ENCODE results near the gene SAP25.
"Not testable (repeated sequence)": the region's sequence is repeated elsewhere in the genome, so short reads cannot be mapped to it uniquely, and the experiment has no call there.

Gene SAP25

DNA sequence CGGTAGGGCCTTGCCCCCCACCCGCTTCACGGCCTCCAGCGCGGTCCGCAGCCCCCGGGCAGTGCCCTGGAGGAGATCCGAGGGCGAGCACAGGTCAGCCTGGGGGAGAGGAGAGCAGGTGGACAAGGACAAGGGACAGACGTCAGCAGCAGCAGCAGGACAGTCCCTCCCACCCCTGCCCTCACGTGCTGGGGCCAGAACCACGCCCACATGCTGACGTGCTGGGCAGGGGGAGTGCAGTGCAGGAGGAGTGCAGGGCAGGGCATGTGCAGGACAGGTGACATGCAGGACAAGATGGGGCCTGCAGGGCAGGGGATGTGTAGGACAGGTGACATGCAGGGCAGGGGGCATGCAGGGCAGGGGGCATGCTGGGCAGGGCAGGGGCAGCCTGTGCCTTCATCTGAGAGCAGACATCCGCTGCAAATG, 1.5 kb upstream of the SAP25 start:
- no peak for DNase-seq

GRCh38 chr7:100574362-100575205, 884 bp upstream of the SAP25 start:
- no peak for DNase-seq

GRCh38 chr7:100572949-100573675, 588 bp downstream of the SAP25 start:
- no peak for DNase-seq

DNA sequence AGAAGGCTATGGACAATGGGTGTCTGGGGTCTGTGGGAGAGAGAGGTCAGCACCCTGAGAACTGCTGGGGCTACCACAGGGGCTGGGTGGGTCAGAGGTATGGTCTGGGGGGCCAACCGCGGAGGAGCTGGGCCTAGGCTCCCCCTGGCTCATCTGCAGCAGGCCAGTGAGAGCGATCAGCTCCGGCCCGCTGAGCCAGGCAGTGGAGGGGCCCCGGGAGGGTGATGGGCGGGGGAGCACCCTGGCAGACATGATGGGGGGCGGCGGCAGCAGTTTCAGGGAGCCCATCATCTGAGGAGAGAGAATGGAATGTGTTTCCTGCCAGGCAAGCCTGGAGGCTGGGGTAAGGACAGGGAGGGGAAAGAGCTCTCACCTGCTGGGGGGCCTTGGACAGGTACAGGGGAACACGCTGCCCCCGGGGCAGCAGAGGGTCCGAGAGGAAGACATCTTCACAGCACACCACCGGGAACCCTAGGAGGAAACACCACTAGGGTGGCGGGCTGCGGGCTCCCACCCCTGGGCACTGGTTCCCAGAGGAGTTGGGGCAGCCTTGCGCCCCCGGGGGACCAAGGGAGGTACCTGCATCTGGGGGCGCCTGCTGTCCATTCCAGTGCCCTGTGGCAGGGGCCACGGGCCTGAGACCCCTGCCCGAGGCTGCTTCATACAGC, 1.3 kb downstream of the SAP25 start:
- no peak for DNase-seq

GRCh38 chr7:100571829-100572116, 1.9 kb downstream of the SAP25 start:
- DNase-seq, result no peak

DNA sequence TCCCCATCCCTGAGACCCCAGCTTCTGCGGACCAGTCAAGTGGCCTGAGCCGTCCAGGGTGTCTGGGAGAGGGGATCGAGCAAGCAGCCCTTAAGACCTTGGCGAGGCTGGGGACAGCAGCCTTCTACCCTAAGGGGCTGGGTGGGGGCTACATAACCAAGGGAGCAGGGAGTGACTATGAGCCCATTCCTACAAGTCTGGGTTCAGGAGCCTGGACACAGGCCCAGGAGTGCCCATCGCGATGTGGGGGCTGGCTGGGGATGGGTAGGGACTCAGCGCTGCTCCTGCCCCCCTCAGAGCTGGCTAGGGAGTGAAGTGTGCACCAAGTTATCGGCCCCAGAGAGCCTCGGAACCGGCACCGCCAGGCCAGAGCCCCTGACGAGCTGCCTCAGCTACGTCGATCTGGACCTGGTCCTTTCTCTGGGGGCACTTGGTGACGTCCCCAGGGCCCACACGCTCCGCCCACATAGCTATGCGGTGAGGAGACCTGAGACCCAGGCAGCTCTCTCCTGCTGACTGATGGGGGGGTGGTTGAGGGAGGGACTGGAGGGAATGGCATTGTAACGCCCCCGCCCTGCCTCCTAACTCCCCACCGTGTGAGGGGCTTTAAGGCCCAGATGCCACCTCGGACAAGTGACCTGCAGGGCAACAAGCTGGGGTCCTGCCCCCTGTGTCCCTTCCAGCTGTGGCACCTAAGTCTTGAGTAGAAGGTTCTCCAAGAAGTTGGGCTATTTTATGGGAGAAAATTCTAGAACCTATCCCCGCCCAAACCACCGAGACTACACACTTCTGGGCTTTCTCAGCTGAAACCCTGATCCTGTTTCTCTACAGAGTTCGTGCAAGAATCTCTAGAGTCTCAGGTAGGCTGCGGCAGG, 2.5 kb downstream of the SAP25 start:
- DNase-seq, result no peak

- DNase-seq, result peak; percentile 47
Observed at GRCh38 chr7:100568896-100569844, 4.5 kb downstream of the SAP25 start.

DNA sequence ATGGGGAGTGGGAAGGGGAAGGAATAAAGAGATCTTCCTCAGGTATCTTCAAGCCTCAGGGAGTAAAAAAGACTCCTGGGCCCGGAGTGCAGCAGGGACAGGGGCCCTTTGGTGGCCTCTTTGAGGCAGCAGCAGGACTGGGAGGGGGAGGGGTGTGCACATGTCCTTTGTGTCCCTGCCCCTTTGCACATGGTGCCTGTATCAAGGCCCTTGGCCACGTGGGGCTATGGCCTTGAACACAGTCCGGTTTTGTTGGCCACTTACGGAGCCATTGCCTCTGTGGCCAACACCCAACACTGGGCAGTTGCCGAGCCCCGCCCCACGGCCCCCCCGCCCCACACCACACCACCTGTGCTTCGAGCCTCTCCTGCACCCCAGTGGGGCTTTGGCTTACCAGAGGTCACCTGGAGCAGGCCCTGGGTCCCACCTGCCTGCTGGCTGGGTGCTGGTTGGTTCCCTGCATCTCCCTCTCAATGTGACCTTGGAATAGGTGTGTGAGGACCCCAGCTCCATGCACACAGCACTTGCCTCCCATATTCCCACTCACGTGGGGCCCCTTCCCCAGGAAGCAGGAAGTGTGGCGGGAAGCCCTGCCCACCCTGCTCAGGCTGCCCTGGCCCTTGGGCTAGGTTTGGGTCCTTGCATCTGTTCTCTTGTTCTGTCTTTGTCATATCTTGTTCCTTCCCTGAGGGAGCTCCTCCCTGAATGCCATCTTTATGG, 5.4 kb downstream of the SAP25 start:
- DNase-seq, result no peak

- no peak for DNase-seq
Observed at GRCh38 chr7:100567751-100568175, 5.9 kb downstream of the SAP25 start.

GRCh38 chr7:100567031-100567730, 6.5 kb downstream of the SAP25 start:
- DNase-seq, result no peak

GRCh38 chr7:100566018-100566531, 7.6 kb downstream of the SAP25 start:
- no peak for DNase-seq

- no peak for DNase-seq
Observed at GRCh38 chr7:100565133-100565571, 8.5 kb downstream of the SAP25 start.

GRCh38 chr7:100564405-100564804, 9.3 kb downstream of the SAP25 start:
- not testable (repeated sequence) for DNase-seq

DNA sequence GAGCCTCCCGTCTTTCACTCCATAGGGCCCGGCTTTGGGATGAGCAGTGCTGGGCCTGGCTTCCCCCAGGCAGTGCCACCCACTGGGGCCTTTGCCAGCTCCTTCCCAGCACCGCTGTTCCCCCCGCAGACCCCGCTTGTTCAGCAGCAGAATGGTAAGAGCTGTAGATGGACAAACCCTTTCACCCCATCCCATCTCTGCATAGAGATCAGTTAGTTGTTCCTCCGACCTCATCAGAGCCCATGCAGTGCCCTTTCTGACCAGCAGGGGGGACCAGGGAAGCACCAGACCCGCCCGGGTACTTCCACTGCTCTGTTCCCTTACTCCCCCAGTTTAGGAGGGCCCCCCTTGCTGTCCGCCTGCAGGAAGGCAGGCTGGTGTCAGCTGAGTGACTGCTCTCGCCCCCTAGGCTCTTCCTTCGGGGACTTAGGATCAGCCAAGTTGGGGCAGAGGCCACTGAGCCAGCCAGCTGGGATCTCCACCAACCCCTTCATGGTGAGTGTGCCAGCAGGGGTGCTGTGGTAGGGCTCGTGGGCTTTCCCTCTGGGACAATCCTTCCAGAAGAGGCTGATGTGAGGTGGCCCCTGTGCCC, 9.8 kb downstream of the SAP25 start:
- peak; percentile 80 for DNase-seq

DNA sequence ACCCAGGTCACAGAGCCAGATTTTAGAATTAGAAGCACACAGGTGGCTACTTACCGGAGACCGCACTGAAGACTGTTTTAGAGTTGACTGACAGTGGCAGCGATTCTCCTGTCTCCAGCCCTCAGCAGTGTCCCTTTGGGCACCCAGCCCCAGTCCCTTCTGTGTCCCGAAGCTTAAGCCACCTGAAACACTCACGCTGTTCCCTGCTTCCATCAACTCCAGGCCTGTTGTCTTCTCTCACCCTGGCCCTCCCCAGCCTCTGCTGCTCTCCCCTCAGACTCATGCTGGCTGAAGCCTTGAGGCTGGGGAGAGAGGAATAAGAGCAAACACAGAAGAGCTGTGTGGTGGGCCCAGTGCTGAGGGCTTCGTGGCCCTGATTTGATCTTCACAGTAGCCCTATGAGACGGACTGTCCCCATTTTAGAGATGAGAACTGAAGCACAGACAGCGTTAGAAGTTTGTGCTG, 10.6 kb downstream of the SAP25 start:
- DNase-seq, result no peak

GRCh38 chr7:100562195-100563099, 11.3 kb downstream of the SAP25 start:
- no peak for DNase-seq

- no peak for DNase-seq
Observed at GRCh38 chr7:100561491-100562194, 12.1 kb downstream of the SAP25 start.

DNA sequence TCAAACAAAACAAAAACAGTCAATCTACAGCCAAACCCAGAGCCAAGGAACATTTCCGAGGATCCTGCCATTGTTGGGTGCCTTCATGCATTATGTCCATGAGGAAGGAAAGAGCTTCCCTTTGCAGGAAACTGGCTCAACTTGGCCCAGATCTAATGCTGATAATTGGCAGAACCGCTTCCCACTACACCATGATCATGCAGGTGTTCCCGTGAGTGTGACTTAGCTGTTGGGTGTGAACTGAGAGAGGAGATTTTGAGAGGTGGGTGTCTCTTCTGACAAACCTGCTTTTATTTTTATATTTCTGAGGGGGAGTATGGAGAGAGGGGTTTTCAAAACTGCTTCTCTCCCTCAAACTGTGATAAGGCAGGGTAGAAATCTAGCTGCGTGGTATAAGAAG, 14.6 kb downstream of the SAP25 start:
- no peak for DNase-seq
